HG03565 (cell line): ENCODE data around the gene TOMM40L.
"Not testable (repeated sequence)": the region's sequence is repeated elsewhere in the genome, so short reads cannot be mapped to it uniquely, and the experiment has no call there.

Experiments
- ATAC-seq: cut with Tn5 transposase; IDR thresholded peaks from one replicate; pipeline ENCODE4 v1.9.1; 2021; ENCODE audit warnings: mild to moderate bottlenecking, moderate library complexity; ENCODE audit not compliant: unreplicated experiment

The TOMM40L gene

DNA sequence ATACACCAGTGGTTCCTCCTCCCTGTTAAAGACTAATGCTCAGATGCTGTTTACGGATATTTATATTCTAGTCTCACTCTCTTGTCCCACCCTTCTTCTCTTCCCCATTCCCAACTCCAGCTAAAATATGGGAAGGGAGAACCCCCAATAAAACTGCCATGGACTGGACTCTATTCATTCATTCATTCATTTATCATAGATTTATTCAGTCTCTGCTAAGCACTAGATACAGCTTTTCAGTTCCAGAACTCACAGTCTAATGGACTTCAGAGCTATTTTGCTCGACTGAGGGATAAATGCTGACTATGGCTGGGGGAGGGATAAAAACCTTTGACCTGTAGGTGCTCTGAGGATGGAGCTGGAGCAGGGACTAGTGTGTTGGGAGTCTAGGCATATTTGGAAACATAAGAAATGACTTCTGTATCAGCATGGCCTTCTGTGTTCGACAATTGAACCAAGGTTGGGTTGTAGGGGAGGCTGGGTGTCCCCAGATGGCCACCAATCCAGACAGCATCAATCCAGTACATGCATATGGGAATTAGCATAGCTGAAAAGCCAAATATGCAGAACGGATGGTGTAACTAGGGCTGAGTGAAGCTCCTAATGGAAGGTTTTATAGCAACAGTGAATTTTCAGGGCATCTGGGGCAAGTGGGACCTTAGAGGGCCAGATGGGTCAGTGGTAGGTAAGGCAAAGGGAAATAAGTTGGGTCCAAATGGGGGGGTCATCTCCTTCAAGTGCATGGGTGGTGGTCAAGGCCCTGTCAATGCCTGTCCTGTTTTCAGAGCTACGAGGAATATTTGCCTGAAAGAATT lies 6.6 kb upstream of the TOMM40L start:
- no peak for ATAC-seq

DNA sequence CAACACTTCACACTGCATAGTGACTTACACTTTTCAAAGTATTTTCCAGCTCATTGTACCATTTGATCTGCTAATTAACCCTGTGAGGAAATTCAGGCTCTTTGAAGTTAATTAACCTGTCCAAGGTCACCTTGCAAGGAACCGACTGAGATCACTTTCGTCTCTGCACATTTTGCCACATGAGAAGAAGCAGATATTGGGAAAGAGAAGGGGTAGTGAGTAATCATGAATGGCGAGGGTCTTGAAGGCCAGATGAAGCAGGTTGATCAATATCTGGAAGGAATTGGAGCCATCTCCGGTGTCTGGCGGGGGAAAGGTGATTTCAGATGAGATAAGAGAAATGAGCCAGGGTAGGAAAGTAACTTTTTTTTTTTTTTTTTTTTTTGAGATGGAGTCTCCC lies 5.9 kb upstream of the TOMM40L start:
- no peak for ATAC-seq

- no peak for ATAC-seq
Measured at GRCh38 chr1:161222175-161223019, 3.5 kb upstream of the TOMM40L start.

- ATAC-seq: no peak
Measured at GRCh38 chr1:161223805-161224694, 1.8 kb upstream of the TOMM40L start.

GRCh38 chr1:161224695-161225087 lies 1.2 kb upstream of the TOMM40L start:
- ATAC-seq: not testable (repeated sequence)

DNA sequence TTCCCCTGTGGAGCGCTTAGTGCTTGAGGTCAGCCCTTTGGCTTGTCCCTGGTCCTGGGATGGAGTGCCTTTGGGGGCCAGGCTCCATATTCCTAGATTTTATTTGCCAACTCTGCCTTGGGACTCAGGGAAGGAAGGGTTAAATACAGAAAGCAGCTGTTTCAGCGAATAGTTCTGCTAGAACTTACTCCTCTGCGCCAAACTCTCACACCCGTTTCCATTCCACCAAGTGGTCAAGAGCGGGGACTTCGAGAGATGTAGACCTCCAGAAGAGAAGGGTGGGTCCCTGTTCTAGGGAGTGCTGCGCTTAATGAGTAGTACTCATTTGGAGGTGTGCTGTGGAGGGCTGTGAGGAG lies 704 bp upstream of the TOMM40L start:
- peak; percentile 2 for ATAC-seq

GRCh38 chr1:161226320-161226711 lies 456 bp downstream of the TOMM40L start:
- no peak for ATAC-seq

DNA sequence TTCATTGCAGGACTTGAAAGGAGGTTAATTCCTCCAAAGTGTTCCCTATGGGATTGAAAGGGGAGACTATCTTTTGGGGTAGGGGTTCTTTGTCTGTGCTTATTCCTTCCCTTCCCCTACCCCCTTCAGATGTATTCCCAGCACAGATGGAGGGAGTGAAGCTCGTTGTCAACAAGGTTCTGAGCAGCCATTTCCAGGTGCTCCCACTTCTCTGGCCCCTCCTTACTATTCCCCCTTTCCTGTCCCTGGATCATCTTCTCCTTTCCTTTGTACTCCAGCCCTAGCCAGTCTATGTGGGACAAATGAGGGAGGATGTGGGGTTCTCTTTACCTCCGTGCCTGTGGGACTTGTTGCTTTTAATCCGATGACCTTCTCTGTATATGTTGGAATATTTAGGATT lies 899 bp downstream of the TOMM40L start:
- ATAC-seq: no peak

DNA sequence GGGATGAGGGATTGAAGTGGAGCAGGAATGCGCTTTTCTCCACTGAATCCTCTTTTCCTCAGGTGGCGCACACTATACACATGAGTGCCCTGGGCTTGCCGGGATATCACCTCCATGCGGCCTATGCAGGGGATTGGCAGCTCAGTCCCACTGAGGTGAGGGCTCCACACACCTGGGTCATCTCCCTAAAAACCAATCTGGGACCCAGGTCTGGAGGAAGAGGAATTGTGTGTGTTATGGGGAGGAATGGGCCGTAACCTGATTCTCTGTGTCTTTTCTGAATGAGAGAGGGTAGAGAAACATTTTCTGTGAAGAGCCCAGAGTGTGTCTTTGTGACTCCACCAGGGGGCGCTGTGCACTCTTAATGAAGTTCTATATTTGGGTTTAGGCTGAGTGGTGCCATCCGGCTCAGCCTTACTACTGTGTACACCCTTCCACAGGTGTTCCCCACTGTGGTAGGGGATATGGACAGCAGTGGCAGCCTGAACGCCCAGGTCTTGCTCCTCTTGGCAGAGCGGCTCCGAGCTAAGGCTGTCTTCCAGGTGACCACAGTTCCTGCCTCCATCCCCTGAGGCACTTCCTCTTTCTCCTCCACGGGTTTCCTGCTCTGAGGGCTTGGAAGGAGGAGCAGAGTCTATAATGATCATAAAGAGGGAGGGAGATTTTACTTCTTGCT lies 1.5 kb downstream of the TOMM40L start:
- peak; percentile 30 for ATAC-seq

DNA sequence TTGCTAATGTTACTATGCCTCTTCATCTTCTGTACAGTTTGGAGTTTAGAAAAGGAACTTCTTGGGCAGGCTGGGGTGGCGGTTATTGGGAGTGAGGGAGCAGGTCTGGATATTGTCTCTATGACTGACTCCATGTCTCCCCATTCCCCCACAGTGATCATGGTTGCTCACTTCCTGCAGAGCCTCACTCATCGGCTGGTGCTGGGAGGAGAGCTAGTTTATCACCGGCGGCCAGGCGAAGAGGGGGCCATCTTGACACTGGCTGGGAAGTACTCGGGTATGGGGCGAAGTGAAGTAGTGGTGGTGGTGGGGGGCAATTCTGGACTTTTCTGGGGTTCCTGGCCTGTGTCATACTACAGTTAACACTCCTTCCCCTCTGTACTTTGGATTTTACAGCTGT lies 2.2 kb downstream of the TOMM40L start:
- no peak for ATAC-seq

GRCh38 chr1:161229896-161230295 lies 4.0 kb downstream of the TOMM40L start:
- no peak for ATAC-seq

DNA sequence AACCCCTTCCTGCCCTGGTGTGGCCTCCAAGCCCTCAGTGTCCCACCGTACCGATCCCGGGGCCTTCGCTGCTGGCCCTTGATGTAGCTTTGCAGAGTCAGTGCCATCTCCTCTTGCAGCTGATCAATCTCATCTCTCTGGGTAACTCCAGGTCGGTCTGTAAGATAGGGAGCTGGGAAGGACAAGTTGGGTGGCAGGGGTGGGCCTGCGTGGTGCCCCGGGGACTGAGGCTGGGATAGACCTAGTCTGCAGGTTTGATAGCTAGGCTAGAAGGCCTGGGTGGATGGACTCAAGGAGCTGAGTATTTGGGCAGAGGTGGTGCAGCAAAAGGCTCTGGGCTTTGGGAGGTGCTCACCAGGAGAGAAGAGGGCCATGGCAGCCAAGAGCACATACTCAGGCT lies 4.9 kb downstream of the TOMM40L start:
- no peak for ATAC-seq

- ATAC-seq: no peak
Measured at GRCh38 chr1:161233102-161233501, 7.2 kb downstream of the TOMM40L start.

GRCh38 chr1:161235957-161236775 lies 10.3 kb downstream of the TOMM40L start:
- no peak for ATAC-seq

DNA sequence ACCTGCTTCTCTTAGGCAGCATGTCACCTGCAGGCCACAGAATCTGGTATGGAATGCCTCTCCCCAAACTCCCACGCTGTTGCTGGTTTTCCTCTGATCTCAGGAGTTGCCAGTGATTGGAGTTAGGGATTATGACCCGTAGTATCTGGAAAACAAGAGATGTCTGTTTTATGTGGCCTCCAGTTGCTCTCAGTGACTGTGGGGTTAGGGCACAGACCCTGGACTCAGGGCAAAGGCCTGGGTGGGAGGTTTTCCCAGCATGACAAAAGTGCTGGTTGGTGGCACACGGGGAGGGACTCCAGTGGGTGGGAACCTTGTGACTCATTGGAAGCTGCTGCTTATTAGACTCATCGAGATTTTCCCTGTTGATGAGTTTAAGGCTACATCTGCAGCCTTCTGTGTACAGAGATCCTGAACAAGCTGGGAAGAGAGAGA lies 12.2 kb downstream of the TOMM40L start, which contains the start of gene NR1I3:
NR1I3 (minus strand) TSS at position 165 of the 435 bp plus-strand sequence. CDS start 1,638 bp downstream, outside the sequence.
- no peak for ATAC-seq

DNA sequence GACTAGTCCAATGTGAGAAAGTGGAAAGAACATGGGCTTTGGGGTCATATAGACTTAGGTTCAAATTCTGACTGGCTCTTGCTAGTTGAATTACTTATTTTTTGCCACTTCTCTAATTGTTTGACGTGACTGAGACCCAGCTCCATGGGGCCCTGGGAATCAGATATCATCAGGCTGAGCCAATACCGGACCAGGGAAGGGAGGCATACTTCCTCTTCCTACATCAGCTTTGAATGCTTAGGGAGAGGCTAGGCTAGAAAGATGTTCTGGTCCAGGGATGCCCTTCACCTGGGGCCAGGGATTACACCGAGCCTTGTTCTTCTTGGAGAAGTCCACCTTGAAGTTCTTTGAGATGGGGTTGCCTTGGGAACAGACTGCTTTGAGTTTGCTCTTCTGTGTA lies 15.8 kb downstream of the TOMM40L start:
- no peak for ATAC-seq

- no peak for ATAC-seq
Measured at GRCh38 chr1:161242313-161242712, 16.5 kb downstream of the TOMM40L start.

DNA sequence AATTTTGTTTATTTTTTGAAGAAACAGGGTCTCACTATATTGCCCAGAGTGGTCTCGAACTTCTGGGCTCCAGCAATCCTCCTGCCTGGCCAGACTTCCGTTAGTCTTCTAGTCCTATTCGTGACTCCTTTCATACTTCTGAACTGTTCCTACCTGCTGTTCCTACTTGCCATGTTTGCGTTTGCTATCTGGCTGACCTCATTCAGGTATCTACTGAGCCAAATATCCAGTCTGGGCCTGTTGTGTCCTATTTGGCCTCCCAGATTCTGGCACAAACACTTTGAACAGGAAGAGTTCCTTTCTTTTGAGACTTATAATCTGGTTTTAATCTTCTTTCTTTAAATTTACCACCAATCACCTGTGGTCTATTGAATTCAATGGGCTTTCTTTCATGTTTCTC lies 19.0 kb downstream of the TOMM40L start:
- ATAC-seq: no peak

DNA sequence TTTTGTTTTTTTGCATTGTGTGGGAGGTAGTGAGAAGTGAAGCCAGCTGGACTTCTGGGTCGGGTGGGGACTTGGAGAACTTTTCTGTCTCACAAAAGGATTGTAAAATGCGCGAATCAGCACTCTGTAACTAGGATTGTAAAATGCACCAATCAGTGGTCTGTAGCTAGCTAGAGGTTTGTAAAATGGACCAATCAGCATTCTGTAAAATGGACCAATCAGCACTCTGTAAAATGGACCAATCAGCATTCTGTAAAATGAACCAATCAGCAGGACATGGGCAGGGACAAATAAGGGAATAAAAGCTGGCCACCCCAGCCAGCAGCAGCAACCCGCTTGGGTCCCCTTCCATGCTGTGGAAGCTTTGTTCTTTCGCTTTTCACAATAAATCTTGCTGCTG lies 24.2 kb downstream of the TOMM40L start:
- not testable (repeated sequence) for ATAC-seq

DNA sequence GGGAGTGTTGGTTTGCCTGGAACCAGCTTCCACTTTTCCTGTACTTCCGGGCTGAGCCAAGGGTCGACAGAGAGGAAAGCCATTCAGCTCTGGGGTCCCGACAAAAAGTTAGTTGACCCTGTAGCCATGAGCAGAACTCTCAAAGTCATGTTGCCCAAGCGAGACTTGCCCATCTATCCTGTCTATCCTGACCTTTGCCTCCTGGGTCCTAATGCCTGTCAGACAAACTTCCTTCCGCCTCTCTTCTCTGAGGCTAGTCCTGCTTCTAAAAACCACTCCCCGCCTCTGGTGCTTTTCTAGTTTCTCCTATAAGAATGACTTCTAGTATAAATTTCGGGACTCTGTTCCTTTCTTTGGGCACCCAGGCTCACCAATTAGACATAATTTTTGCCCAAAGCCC lies 25.0 kb downstream of the TOMM40L start:
- ATAC-seq: no peak
